Hepatocyte (in vitro differentiated cells): ENCODE data around the gene SPIRE1. TPM values are rescaled to one million over a fixed set of nuclear protein-coding genes. Genes with fewer than 3 reads are reported as not detected.

Experiments used
- DNase-seq: peaks from one replicate; pipeline ENCODE4 v3.0.0-alpha.2; 2016; ENCODE audit warnings: low spot score
- H2AFZ ChIP-seq: fragments of 200-600 bp; sonication (generic); 2 replicates; pipeline ENCODE4 v1.6.0; 2016; ENCODE audit warnings: antibody characterized with exemption, mild to moderate bottlenecking
- H3K27ac ChIP-seq: fragments of 200-600 bp; sonication (generic); 2 replicates; pipeline ENCODE4 v1.5.1; 2016; ENCODE audit warnings: mild to moderate bottlenecking
- H3K27me3 ChIP-seq: fragments of 200-600 bp; sonication (generic); 2 replicates; pipeline ENCODE4 v1.6.1; 2016
- H3K36me3 ChIP-seq: fragments of 200-600 bp; sonication (generic); replicated peaks from 2 replicates; pipeline ENCODE4 v1.5.1; 2016; ENCODE audit warnings: low read depth; ENCODE audit not compliant: insufficient read depth
- H3K4me1 ChIP-seq: fragments of 200-600 bp; sonication (generic); 2 replicates; pipeline ENCODE4 v1.5.1; 2016; ENCODE audit warnings: mild to moderate bottlenecking, moderate library complexity; ENCODE audit not compliant: insufficient read depth
- H3K4me2 ChIP-seq: fragments of 200-600 bp; sonication (generic); 2 replicates; pipeline ENCODE4 v1.6.0; 2016
- H3K4me3 ChIP-seq: fragments of 200-600 bp; sonication (generic); 2 replicates; pipeline ENCODE4 v1.5.1; 2016; ENCODE audit warnings: mild to moderate bottlenecking
- H3K79me2 ChIP-seq: fragments of 200-600 bp; sonication (generic); 2 replicates; pipeline ENCODE4 v1.6.0; 2017; ENCODE audit warnings: mild to moderate bottlenecking
- H3K9me2 ChIP-seq: fragments of 200-600 bp; sonication (generic); replicated peaks from 2 replicates; pipeline ENCODE4 v1.6.0; 2017; ENCODE audit warnings: mild to moderate bottlenecking; ENCODE audit not compliant: insufficient read depth
- H3K9me3 ChIP-seq: fragments of 200-600 bp; sonication (generic); 2 replicates; pipeline ENCODE4 v1.5.1; 2016; ENCODE audit warnings: low read depth, mild to moderate bottlenecking
- H4K20me1 ChIP-seq: fragments of 200-600 bp; sonication (generic); 2 replicates; pipeline ENCODE4 v1.6.0; 2016; ENCODE audit warnings: mild to moderate bottlenecking; ENCODE audit not compliant: insufficient read depth, poor library complexity, severe bottlenecking
- EZH2 ChIP-seq: fragments of 200-600 bp; sonication (generic); IDR thresholded peaks from 2 replicates; pipeline ENCODE4 v1.6.1; 2016; ENCODE audit warnings: antibody characterized with exemption, mild to moderate bottlenecking, borderline replicate concordance
- EZH2phosphoT487 ChIP-seq: fragments of 200-600 bp; sonication (generic); IDR thresholded peaks from one replicate; pipeline ENCODE4 v1.6.1; 2018; ENCODE audit warnings: antibody characterized with exemption, mild to moderate bottlenecking, low read depth, moderate library complexity; ENCODE audit not compliant: unreplicated experiment, severe bottlenecking
- WGBS: methylation state at CpG from one replicate; pipeline ENCODE4 v1.1.6; 2016; ENCODE audit warnings: low lambda C conversion rate; ENCODE audit errors: missing lambda C conversion rate; 5-methylcytosine and 5-hydroxymethylcytosine counted together
- polyA plus RNA-seq: library from polyadenylated mRNA; unstranded; fragments of >200 nt; fragmentation: Nextera tagmentation; extraction: Ambion mirVana; gene quantifications from 2 replicates; pipeline ENCODE4 v1.2.1, GENCODE V29; 2016
- total RNA-seq: library from RNA; depleted of rRNA; stranded (reverse); fragments of >200 nt; gene quantifications from 2 replicates; pipeline ENCODE4 v1.2.3, GENCODE V29; 2014
- TF ChIP-seq, protein P1 (sequence below): fragments of 200-600 bp; sonication (generic); IDR thresholded peaks from 2 replicates; pipeline ENCODE4 v1.5.1; 2016; ENCODE audit warnings: antibody characterized with exemption, mild to moderate bottlenecking; ENCODE audit not compliant: poor library complexity

Gene SPIRE1
- total and polyA plus RNA-seq, 2 experiments from 2014 or later, result 13.1 to 18.9 TPM

DNA sequence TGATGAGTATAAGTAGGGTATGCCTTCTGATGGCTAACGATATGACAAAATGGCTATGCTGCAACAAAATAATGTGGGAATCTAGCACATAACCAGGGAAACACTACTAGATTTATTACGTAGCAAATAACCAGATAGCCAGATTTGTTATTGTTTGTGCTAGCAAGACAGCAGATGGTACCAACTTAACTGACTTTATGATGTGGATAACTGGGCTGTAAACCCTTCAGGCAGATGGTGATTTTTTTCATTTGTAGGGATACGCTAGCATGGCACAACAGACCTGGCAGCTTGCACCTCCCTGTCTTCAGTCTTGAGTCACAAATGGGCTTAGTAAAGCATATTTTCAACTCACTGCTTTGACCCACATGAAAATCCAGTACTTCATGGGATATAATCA is 201.5 kb downstream of the SPIRE1 start:
- Histone ChIP-seq H3K4me1 (peaks cover 5% of the 10 kb centered on the region), H3K27ac (peak overlapping the region; percentile 49), H2AFZ (no peak overlapping the region), H3K36me3 (no peaks in the 10 kb centered on the region), H3K9me2 (no peaks in the 10 kb centered on the region), H3K4me3 (no peak overlapping the region), H4K20me1 (no peaks in the 10 kb centered on the region), H3K27me3 (no peaks in the 10 kb centered on the region), H3K4me2 (no peak overlapping the region), H3K9me3 (no peaks in the 10 kb centered on the region), H3K79me2 (no peaks in the 10 kb centered on the region)
- 82% methylated on average over 3 of the region's 3 CpGs for WGBS
- no peak for TF ChIP-seq EZH2phosphoT487
- TF ChIP-seq EZH2, result no peak
- TF ChIP-seq, protein P1, sequence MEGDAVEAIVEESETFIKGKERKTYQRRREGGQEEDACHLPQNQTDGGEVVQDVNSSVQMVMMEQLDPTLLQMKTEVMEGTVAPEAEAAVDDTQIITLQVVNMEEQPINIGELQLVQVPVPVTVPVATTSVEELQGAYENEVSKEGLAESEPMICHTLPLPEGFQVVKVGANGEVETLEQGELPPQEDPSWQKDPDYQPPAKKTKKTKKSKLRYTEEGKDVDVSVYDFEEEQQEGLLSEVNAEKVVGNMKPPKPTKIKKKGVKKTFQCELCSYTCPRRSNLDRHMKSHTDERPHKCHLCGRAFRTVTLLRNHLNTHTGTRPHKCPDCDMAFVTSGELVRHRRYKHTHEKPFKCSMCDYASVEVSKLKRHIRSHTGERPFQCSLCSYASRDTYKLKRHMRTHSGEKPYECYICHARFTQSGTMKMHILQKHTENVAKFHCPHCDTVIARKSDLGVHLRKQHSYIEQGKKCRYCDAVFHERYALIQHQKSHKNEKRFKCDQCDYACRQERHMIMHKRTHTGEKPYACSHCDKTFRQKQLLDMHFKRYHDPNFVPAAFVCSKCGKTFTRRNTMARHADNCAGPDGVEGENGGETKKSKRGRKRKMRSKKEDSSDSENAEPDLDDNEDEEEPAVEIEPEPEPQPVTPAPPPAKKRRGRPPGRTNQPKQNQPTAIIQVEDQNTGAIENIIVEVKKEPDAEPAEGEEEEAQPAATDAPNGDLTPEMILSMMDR, result no peak
- DNase-seq, result no peak

- DNase-seq, result peak; percentile 35
- Histone ChIP-seq H3K4me1 (no peaks in the 10 kb centered on the region), H4K20me1 (no peaks in the 10 kb centered on the region), H3K36me3 (no peaks in the 10 kb centered on the region), H3K79me2 (no peaks in the 10 kb centered on the region), H2AFZ (no peak overlapping the region), H3K4me2 (no peak overlapping the region), H3K9me3 (no peaks in the 10 kb centered on the region), H3K27me3 (no peaks in the 10 kb centered on the region), H3K9me2 (no peaks in the 10 kb centered on the region), H3K27ac (peak overlapping the region; percentile 49), H3K4me3 (no peak overlapping the region)
- WGBS, result 65% methylated on average over 7 of the region's 7 CpGs
- TF ChIP-seq EZH2phosphoT487, result no peak
- TF ChIP-seq, protein P1, result no peak
Measured at GRCh38 chr18:12455496-12455895, 202.4 kb downstream of the SPIRE1 start.

DNA sequence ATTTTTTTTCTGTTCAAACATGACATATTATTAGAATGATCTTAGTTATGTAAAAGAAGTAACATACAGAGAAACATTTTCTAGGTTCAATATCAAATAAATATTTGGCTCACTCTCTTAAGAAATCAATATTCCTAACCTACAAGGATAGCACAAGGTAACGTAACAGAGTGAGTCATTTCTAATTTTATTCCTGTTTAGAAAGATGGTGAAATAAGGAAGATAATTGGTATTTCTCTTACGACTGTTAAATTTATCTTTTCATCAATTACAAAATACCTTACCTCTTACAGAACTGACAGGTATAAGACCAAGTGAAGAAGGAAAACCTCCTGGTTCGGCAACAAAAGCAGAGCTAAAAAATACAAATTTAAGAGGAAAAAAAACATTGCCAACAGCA is 205.1 kb downstream of the SPIRE1 start:
- H4K20me1 ChIP-seq, result no peaks in the 10 kb centered on the region
- DNase-seq, result no peak
- H3K4me2 ChIP-seq, result no peak overlapping the region
- H3K9me2 ChIP-seq, result no peaks in the 10 kb centered on the region
- no peaks in the 10 kb centered on the region for H3K9me3 ChIP-seq
- TF ChIP-seq, protein P1, result no peak
- TF ChIP-seq EZH2 (no peak), EZH2phosphoT487 (no peak)
- H3K27ac ChIP-seq, result no peak overlapping the region
- H3K36me3 ChIP-seq, result no peaks in the 10 kb centered on the region
- no peak overlapping the region for H2AFZ ChIP-seq
- H3K4me3 ChIP-seq, result no peak overlapping the region
- H3K27me3 ChIP-seq, result no peaks in the 10 kb centered on the region
- WGBS, result 90% methylated on average over 3 of the region's 3 CpGs
- no peaks in the 10 kb centered on the region for H3K4me1 ChIP-seq
- H3K79me2 ChIP-seq, result no peaks in the 10 kb centered on the region

DNA sequence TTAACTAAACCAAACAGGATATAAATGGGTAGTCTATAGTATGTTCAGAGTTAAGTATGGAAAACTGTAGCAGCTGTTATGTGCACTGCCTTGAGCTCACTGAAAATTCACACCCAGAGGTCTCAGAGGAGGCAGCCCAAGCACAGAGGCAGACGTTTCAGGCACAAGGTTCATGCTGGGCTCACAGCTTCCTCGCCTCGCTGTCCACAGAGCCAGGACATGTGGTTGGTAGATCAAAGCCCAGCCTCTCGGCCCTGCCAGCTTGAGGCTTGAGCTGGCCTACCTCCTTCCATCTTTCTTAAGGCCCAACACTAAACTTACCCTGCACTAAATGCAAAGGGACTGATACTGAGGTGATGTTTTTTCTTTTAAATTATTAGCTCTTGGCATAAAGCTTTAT is 206.5 kb downstream of the SPIRE1 start:
- H3K4me2 ChIP-seq, result no peak overlapping the region
- H3K36me3 ChIP-seq, result no peaks in the 10 kb centered on the region
- WGBS, result 67% methylated on average over 4 of the region's 4 CpGs

More for the DNA sequence above, 206.5 kb downstream of the SPIRE1 start:
- Histone ChIP-seq H3K4me3 (no peak overlapping the region), H3K9me3 (no peaks in the 10 kb centered on the region), H3K27me3 (no peaks in the 10 kb centered on the region), H3K27ac (no peak overlapping the region), H4K20me1 (no peaks in the 10 kb centered on the region), H3K79me2 (no peaks in the 10 kb centered on the region), H3K9me2 (no peaks in the 10 kb centered on the region), H2AFZ (no peak overlapping the region), H3K4me1 (no peaks in the 10 kb centered on the region)
- no peak for DNase-seq
- TF ChIP-seq, protein P1, result no peak
- no peak for TF ChIP-seq EZH2phosphoT487
- no peak for TF ChIP-seq EZH2
